RWPE1 (cell line): ENCODE measurements around the gene IL1R2.

Source experiments
- CTCF ChIA-PET: fragments of 350-600 bp; sonication (Branson Sonifier 250); formaldehyde crosslinking; extraction: SDS; loops from one replicate; lab custom pipeline; 2021; lab: Yijun Ruan, JAX
- POLR2A ChIA-PET: fragments of 400-600 bp; formaldehyde crosslinking; extraction: SDS; loops from one replicate; lab custom pipeline; 2020; ENCODE audit warnings: antibody characterized with exemption; ENCODE audit not compliant: low non-redundant PET; lab: Yijun Ruan, JAX
- DNase-seq: peaks from one replicate; pipeline ENCODE4 v3.0.0; 2012; ENCODE audit warnings: low spot score
- H3K27ac ChIP-seq: fragments of 450-650 bp; 2 replicates; pipeline ENCODE4 v1.5.1; 2017
- TF ChIP-seq, protein P1 (sequence below): fragments of 450-650 bp; conservative IDR thresholded peaks from 2 replicates; pipeline ENCODE4 v1.5.1; 2017; ENCODE audit warnings: low read depth, mild to moderate bottlenecking

Gene IL1R2

DNA sequence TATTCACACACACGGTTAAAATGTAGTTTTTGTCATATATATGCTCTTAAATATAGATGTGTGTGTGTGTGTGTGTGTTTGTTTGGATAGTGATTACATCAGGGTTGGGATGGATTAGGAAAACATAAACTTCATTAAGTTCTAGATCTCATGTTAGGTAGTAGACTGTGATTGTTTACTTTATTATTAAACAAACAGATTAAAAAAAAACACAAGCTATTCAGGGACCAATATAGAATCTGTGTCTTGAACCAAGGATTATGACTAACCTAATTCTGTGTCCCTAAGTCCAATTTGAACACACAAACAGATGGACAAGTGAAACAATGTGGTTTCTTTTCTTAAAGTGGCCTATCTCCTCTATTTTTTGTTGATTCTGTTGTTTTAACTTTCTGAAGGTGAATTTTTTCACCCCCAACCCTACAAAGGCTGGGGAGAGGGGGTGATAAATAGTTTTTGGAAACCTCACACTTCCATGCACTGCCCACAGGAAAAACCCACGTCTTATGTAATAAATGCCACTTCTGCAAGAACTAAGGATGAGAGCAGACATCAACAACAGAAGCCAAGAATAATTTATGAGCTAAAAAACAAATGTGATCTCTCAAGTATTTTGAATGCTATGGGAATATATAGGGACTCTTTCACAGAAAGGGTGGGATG lies 40.7 kb downstream of the IL1R2 start:
- ChIA-PET POLR2A (no interaction called here), CTCF (interaction anchor here (0.9 kb wide), 1 partner anchor 12 kb away, joined by 5 read pairs; no protein-coding TSS in a partner anchor)
- H3K27ac ChIP-seq, result no peak overlapping the region
- DNase-seq, result no peak
- TF ChIP-seq, protein P1, sequence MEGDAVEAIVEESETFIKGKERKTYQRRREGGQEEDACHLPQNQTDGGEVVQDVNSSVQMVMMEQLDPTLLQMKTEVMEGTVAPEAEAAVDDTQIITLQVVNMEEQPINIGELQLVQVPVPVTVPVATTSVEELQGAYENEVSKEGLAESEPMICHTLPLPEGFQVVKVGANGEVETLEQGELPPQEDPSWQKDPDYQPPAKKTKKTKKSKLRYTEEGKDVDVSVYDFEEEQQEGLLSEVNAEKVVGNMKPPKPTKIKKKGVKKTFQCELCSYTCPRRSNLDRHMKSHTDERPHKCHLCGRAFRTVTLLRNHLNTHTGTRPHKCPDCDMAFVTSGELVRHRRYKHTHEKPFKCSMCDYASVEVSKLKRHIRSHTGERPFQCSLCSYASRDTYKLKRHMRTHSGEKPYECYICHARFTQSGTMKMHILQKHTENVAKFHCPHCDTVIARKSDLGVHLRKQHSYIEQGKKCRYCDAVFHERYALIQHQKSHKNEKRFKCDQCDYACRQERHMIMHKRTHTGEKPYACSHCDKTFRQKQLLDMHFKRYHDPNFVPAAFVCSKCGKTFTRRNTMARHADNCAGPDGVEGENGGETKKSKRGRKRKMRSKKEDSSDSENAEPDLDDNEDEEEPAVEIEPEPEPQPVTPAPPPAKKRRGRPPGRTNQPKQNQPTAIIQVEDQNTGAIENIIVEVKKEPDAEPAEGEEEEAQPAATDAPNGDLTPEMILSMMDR, result no peak

DNA sequence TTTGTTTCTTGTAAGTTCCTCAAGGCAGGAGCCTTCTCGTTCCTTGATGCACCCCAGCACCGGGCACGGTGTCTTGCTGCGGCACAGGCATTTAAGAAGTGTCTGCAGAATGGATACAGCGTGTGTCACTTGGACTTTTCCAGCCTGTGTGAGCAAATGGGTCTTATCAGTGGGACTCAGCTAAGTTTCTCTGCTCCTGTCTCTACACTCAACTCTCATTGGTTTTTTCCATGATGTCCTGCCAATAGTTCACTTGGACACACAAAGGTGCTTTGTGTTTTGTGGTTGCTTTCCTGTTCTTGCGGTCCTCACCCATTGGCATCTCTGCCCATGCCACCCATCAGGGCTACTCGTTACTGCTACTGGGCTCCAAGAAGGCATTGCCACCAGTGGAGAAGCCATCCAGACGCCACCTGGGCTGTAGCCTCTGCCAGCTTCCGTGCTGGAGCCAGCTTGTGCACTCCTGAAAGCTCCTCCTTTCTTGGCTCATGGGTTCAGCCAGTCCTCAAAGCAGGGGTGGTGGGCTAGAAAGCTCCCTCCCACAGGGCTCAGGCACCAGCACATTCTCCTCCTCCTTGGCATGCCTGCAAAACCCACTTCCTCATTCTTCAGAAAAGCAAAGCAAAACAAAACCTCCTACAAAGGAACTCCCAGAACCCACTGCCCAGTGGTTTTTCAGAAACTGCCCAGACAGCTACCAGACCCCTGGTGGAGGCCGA lies 41.4 kb downstream of the IL1R2 start:
- no peak for DNase-seq
- H3K27ac ChIP-seq, result peak overlapping the region; percentile 14; the same call in 1 of the 2 replicates
- ChIA-PET POLR2A (no interaction called here), CTCF (interaction anchor here (0.6 to 0.9 kb wide), 2 partner anchors 13 to 1521 kb away, joined by 3 to 5 read pairs; no protein-coding TSS in a partner anchor)
- TF ChIP-seq, protein P1, result no peak

DNA sequence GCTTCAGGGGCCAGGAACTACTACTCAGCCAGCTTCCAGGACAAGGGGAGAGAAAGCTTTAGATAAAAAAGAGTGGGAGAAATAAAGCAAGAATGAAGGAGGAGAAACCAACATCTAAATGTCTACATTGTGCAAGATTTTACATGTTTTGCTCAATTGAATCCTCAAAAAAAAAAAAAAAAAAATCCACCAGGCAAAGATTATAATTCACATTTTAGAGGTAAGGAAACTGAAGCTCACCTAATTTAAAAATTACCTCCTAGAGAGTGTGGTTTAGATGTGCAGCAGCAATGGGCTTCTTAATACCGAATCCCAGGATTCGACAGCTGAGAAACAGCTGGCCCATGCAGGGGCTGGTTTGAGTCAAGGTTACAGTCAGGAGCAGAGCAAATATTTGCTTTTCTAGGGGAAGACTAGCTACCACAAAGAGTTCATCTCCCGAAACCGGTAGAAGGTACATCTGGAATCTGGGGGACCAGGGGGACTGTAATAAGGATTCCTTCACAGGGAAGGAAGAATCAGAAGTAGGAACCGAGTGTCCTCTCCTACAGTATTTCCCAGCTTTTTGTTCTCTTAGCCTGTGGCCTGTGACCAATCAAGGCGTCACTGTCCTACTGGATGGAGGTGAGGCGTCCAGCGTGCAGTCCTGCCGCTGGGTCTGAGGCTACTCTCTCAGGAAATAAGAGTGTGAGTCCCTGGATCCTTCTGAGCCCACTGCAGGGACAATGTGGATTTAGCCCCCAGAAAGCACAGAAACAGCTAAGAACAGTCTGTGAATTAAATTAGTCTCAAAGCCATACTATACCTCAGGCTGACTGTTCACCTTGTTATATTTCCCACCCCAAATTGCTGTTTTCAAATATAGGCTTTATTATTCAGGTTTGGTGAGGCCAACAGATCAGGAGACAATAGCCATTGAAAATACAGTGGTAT lies 42.3 kb downstream of the IL1R2 start:
- peak overlapping the region; percentile 14; the same call in 1 of the 2 replicates for H3K27ac ChIP-seq
- DNase-seq, result no peak
- ChIA-PET POLR2A (no interaction called here), CTCF (interaction anchor here (0.6 kb wide), 1 partner anchor 1522 kb away, joined by 3 read pairs; no protein-coding TSS in a partner anchor)
- TF ChIP-seq, protein P1, result no peak

DNA sequence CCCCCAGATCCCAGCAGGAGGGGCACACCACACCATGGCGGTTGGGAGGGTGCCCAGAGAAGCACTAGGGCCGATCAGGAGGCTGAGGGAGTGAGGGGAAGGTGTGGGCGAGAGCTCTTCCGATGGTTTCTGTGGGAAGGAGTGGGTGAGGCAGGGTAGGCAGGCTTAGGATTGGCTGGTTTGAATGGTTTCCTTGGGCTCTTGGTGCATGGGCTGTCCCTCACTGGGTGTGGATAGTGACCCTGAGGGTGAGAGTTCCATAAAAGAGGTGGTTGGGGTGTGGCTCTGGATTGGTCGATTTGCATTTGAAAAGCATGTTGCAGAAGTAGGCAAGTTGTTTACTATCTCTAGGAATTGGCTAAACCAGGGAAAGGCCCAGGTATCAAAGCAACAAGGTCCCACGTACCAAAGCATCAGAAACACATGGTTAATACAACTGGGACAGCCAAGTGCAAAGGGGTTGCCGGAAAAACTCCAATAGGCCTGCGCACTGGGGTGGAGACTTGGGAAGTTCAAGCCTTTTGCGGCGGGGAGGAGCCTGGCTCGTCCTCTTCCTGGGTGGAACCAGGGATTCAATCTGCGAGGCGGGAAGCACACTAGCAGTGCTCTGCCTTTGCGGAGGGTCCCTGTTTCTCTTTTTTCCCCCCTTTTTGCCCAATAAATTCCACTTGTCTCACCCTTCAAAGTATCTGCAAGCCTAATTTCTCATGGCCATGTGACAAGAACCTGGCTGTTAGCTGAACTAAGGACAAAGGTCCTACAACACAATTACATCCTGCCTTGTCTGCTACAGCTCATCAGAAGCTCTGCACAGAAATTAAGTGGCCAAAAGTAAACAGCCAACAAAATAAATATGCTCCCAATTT lies 43.2 kb downstream of the IL1R2 start:
- CTCF ChIA-PET, result interaction anchor here (0.6 kb wide), 2 partner anchors 9 to 36 kb away, joined by 3 to 5 read pairs; no protein-coding TSS in a partner anchor
- no peak for DNase-seq
- TF ChIP-seq, protein P1, result no peak
- H3K27ac ChIP-seq, result no peak overlapping the region
- POLR2A ChIA-PET, result no interaction called here

DNA sequence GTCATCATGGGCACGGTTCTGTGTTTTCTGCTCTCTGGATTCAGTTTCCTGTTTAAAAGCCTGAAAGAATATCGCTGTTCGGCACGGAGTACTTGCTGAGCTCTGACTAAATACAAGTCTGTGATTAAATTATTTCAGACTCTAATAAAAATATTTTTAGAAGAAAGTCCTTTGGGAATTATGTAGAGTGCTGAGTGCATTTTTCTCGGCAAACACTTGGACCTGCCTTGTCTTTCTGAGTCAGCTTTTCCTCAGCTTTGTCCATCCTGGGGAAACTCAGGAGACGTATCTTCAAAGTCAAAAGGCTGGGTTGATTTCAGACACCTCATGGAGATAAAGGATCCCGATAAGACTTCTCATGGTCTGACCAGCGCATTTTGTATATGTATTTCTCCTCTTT lies 45.9 kb downstream of the IL1R2 start:
- DNase-seq, result no peak
- H3K27ac ChIP-seq, result no peak overlapping the region
- TF ChIP-seq, protein P1, result no peak
- CTCF ChIA-PET, result interaction anchor here (1.1 kb wide), 1 partner anchor 23 kb away, joined by 3 read pairs; no protein-coding TSS in a partner anchor
- POLR2A ChIA-PET, result no interaction called here
